ENCODE measurements around the gene NT5DC2. TPM values are rescaled to one million over a fixed set of nuclear protein-coding genes. Genes with fewer than 3 reads are reported as not detected.

The NT5DC2 gene
- total RNA-seq, 2 donors from 2014 or later, result 70.8 to 117 TPM

GRCh38 chr3:52522651-52523251 is 10.9 kb downstream of the NT5DC2 start:
- WGBS, result 91% methylated on average over 14 of the region's 14 CpGs

GRCh38 chr3:52521881-52522650 is 11.6 kb downstream of the NT5DC2 start:
- H3K9me3 ChIP-seq, result no peaks in the 10 kb centered on the region
- H3K36me3 ChIP-seq, result no peaks in the 10 kb centered on the region
- no peaks in the 10 kb centered on the region for H3K27me3 ChIP-seq (replicated peaks; ENCODE audit: insufficient read depth)
- H3K27ac ChIP-seq, result no peak overlapping the region
- TF ChIP-seq, protein P1, sequence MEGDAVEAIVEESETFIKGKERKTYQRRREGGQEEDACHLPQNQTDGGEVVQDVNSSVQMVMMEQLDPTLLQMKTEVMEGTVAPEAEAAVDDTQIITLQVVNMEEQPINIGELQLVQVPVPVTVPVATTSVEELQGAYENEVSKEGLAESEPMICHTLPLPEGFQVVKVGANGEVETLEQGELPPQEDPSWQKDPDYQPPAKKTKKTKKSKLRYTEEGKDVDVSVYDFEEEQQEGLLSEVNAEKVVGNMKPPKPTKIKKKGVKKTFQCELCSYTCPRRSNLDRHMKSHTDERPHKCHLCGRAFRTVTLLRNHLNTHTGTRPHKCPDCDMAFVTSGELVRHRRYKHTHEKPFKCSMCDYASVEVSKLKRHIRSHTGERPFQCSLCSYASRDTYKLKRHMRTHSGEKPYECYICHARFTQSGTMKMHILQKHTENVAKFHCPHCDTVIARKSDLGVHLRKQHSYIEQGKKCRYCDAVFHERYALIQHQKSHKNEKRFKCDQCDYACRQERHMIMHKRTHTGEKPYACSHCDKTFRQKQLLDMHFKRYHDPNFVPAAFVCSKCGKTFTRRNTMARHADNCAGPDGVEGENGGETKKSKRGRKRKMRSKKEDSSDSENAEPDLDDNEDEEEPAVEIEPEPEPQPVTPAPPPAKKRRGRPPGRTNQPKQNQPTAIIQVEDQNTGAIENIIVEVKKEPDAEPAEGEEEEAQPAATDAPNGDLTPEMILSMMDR (IDR thresholded peaks at IDR 0.05), result no peak
- TF ChIP-seq POLR2AphosphoS5 (IDR thresholded peaks at IDR 0.05), result no peak
- no peak for TF ChIP-seq POLR2A (IDR thresholded peaks at IDR 0.05)
- H3K4me3 ChIP-seq, result no peak overlapping the region
- intact Hi-C loops (cut with DNase I), result no loop called here
- no peak for DNase-seq (ENCODE audit: low spot score)
- no peaks in the 10 kb centered on the region for H3K4me1 ChIP-seq (replicated peaks)
- WGBS, result 85% methylated on average over 25 of the region's 33 CpGs

More at GRCh38 chr3:52522651-52523251, 10.9 kb downstream of the NT5DC2 start:
- DNase-seq (ENCODE audit: low spot score), result no peak
- Histone ChIP-seq H3K9me3 (no peaks in the 10 kb centered on the region), H3K4me1 (replicated peaks) (no peaks in the 10 kb centered on the region), H3K27me3 (replicated peaks; ENCODE audit: insufficient read depth) (no peaks in the 10 kb centered on the region), H3K36me3 (no peaks in the 10 kb centered on the region), H3K4me3 (no peak overlapping the region), H3K27ac (no peak overlapping the region)
- TF ChIP-seq POLR2AphosphoS5 (IDR thresholded peaks at IDR 0.05) (no peak), POLR2A (IDR thresholded peaks at IDR 0.05) (no peak)
- TF ChIP-seq, protein P1 (IDR thresholded peaks at IDR 0.05), result no peak
- intact Hi-C loops (cut with DNase I), result no loop called here

- H3K4me3 ChIP-seq, result no peak overlapping the region
- TF ChIP-seq POLR2AphosphoS5 (IDR thresholded peaks at IDR 0.05), result no peak
- TF ChIP-seq POLR2A (IDR thresholded peaks at IDR 0.05), result no peak
- TF ChIP-seq, protein P1 (IDR thresholded peaks at IDR 0.05), result no peak
- DNase-seq (ENCODE audit: low spot score), result no peak
- 79% methylated on average over 8 of the region's 8 CpGs for WGBS
- H3K9me3 ChIP-seq, result no peaks in the 10 kb centered on the region
- no peaks in the 10 kb centered on the region for H3K4me1 ChIP-seq (replicated peaks)
- no peaks in the 10 kb centered on the region for H3K36me3 ChIP-seq
- H3K27me3 ChIP-seq (replicated peaks; ENCODE audit: insufficient read depth), result no peaks in the 10 kb centered on the region
- intact Hi-C loops (cut with DNase I), result no loop called here
- no peak overlapping the region for H3K27ac ChIP-seq
Observed at GRCh38 chr3:52521488-52521824, 12.2 kb downstream of the NT5DC2 start.

DNA sequence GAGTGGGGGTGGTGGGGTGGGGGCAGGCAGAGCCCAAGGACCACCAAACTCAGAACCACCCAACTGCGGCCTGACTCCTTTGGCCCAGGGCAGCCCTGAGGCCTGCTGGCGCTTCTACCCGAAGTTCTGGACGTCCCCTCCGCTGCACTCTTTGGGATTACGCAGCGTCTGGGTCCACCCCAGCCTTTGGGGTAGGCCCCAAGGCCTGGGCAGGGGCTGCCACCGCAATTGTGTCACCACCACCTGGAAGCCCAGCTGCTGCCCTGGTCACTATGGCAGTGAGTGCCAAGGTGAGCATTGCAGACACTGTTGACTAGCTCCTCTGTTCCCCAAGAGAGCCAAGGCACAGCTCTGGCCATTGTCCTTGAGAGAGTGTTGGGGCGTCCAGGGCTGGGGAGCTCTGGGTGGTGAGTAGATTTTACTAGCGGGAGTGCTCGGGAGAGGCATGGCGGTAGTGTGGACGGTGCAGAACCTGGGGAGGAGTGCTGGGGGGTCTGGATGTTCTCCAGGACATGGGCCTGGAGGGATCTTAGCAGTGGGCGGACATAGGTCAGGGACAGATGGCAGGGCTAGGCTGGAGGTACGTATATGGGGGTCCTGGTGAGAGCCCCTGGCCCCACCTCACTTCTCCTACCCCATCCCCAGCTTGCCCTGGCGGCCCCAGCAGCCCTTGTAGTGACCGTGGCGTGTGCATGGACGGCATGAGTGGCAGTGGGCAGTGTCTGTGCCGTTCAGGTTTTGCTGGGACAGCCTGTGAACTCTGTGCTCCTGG is 12.8 kb downstream of the NT5DC2 start:
- Histone ChIP-seq H3K27ac (no peak overlapping the region), H3K9me3 (no peaks in the 10 kb centered on the region), H3K27me3 (replicated peaks; ENCODE audit: insufficient read depth) (no peaks in the 10 kb centered on the region), H3K4me3 (no peak overlapping the region), H3K36me3 (no peaks in the 10 kb centered on the region), H3K4me1 (replicated peaks) (no peaks in the 10 kb centered on the region)
- 92% methylated on average over 19 of the region's 20 CpGs for WGBS
- no peak for DNase-seq (ENCODE audit: low spot score)
- intact Hi-C loops (cut with DNase I), result no loop called here
- no peak for TF ChIP-seq POLR2AphosphoS5 (IDR thresholded peaks at IDR 0.05)
- TF ChIP-seq, protein P1 (IDR thresholded peaks at IDR 0.05), result no peak
- no peak for TF ChIP-seq POLR2A (IDR thresholded peaks at IDR 0.05)
